ENCODE measurements around the gene ST3GAL3. TPM values are rescaled to one million over a fixed set of nuclear protein-coding genes. Genes with fewer than 3 reads are reported as not detected.

The ST3GAL3 gene
- polyA plus RNA-seq, 5 donors, result 31.2 to 37.8 (median 36.2) TPM

DNA sequence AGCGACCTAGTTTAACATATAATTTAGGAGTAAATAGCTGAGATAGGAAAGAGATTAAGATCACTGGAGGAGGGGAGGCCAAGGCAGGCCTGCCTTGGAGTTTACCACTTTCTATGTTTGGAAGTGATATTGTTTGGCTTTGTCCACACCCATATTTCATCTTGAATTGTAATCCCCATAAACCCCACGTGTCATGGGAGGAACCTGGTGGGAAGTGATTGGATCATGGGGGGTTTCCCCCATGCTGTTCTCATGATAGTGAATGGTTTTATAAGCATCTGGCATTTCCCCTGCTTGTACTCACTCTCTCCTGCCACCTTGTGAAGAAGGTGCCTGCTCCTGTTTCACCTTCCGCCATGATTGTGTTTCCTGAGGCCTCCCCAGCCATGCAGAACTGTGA is 168.0 kb downstream of the ST3GAL3 start:
- no peak for DNase-seq

- no peak for DNase-seq
These were observed 169.8 kb downstream of the ST3GAL3 start for GRCh38 chr1:43877101-43877500.

- DNase-seq, result no peak
These were observed 171.1 kb downstream of the ST3GAL3 start for GRCh38 chr1:43878440-43878839.

- no peak for DNase-seq
These were observed 171.5 kb downstream of the ST3GAL3 start for GRCh38 chr1:43878854-43879253.

- DNase-seq, result no peak
These were observed 172.1 kb downstream of the ST3GAL3 start for GRCh38 chr1:43879414-43879813.

- no peak for DNase-seq
These were observed 172.7 kb downstream of the ST3GAL3 start for GRCh38 chr1:43879996-43880395.

DNA sequence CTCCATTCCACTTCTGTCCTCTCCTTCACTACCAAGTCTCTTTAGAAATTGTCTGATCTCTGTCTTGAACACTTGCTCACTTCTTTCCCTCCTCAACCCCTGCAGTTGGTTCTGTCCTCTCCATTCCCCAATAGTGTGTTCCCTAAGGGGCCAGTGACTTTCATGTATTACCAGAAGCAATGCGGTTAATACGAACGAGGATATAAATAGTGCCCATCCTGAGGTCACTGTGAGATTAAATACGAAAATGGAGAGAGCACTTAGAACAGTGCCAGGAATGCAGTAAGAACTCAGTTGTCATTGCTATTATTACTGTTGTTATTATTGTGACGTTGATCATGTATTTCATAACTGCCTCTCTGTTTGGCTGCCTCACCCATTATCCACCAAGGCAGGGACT is 173.3 kb downstream of the ST3GAL3 start:
- no peak for DNase-seq

GRCh38 chr1:43881415-43881814 is 174.1 kb downstream of the ST3GAL3 start:
- DNase-seq, result no peak

GRCh38 chr1:43882763-43883162 is 175.4 kb downstream of the ST3GAL3 start:
- DNase-seq, result no peak

DNA sequence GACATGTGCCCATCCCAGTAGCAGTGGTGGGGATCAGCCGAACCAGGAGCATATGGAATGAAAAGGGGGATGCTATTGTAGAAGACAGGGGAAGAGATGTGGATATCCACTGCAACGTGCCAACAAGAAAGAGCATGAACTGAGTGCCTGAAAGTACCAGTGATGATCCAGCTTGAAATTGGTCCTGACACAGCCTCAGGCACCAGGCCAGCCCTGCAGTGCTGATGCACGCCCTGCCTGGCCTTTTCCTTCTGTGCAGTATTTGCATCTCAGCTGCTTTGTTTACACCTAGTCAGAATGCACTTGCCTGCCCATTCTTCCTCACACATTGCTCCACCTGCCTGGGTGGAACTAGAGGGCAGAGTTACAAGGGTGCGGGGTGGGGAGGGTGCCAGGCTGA is 176.0 kb downstream of the ST3GAL3 start:
- no peak for DNase-seq

- DNase-seq, result no peak
These were observed 178.0 kb downstream of the ST3GAL3 start for GRCh38 chr1:43885279-43885801.

GRCh38 chr1:43887748-43888147 is 180.4 kb downstream of the ST3GAL3 start:
- no peak for DNase-seq

DNA sequence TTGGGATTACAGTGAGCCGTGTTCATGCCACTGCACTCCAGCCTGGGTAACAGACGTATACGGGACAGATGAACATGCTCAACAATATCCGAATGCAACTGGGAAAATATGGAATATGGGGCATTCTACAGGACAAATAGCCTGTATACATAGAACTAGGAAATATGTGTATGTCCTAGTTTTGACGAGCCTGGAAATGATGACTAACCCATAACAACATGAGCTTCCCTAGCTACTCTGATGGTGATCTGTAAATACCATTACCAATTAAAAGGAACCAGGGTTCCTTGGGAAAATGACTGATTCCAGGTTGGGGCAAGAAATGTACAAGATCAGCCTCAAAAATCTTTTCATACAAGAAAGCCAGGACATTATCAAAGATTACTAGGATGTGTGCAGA is 183.5 kb downstream of the ST3GAL3 start:
- DNase-seq, result no peak

DNA sequence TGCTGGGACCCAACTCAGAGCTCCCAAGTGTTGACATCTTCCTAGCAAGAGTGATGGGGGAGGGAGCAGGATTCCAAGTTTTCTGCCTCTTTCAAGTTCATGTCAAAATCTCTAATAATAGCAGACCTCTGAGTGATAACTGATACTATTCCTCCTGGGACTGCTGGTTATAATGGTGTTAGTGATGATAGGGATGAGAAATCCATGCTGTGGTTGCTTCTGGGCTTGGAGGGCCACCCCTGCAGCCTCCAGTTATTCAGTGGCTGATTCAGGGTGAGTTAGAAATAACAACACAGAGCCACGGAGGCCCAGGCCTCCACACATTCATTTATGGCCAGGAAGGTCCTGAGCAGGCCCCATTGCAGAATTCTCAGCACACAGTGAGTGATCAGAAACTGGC is 185.7 kb downstream of the ST3GAL3 start:
- no peak for DNase-seq

GRCh38 chr1:43898981-43899380 is 191.6 kb downstream of the ST3GAL3 start:
- no peak for DNase-seq

GRCh38 chr1:43900386-43900785 is 193.1 kb downstream of the ST3GAL3 start:
- DNase-seq, result no peak

DNA sequence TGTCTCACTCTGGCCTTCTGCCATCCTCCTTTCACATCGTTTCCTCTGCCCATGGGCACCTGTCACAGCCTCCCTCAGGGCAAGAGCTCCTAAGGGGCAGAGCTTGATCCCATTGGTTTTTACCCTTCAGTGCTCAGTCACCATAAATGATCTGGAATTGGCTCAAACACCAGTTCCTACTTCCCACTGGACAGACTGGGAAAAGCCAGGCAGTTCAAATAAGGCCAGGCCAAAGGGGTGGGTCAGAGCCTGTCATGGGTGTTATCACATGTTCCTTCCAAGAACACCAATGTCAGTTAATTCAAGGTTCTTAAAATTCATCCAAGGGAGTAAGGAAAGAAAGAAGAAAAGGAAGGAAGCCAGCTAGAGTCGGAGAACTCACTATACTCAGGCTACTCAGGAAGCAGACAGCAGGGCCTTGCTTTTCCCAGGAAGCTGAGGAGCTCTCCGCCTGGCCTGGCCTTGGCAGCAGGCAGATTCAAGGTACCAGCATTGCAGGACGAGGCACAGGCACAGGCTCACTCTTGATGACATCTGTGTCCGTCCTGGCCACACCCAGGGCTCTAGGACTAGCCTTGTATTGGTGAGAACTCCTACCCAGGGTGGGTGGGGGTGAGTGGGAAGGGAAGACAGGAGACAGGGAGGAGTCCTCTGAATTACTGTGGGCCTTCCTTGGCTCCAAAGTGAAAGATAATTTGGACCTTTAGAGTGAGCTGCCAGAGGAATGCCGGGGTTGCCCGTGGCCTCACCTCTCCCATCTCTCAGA is 194.0 kb downstream of the ST3GAL3 start:
- no peak for DNase-seq

DNA sequence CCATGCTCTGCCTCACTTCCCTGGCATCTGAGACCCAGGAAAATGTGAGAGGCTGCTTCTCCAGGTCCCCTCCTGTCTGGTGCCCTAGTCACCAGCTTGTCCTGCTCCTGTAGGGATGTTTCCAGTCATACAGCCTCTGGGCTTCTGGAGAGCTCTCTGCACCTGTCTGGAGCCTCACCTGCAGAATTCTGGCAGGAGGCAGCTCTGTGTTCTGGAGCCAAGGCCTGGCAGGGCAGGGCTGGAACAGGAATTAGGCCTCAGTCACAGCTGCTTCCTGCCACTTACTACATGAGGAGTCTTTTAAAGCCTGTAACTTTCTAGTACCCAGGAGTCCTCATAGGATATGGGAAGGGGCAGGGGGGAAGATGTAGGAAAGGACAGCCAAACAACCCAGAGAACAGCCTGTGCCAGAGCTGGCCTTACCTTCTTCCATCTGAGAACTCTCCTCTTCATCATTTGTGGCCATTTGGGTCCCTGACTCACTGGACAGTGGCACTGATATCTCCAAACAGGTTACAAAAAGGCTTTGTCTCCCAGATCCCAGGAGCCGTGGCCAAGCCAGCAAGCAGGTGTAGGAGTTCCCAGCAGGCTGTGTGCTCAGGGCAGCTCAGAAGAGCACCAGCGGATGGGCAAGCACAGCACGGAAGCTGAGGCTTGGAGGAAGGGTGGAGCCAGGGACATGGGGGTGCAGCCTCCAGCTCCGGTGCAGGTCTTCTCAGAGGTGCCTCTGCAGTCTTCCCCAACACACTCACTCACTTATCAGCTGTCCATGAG is 194.9 kb downstream of the ST3GAL3 start:
- DNase-seq, result no peak

- DNase-seq, result no peak
These were observed 197.6 kb downstream of the ST3GAL3 start for GRCh38 chr1:43904660-43905551.

- no peak for DNase-seq
These were observed 200.9 kb downstream of the ST3GAL3 start for GRCh38 chr1:43908226-43908625.

GRCh38 chr1:43908858-43909257 is 201.5 kb downstream of the ST3GAL3 start:
- no peak for DNase-seq

DNA sequence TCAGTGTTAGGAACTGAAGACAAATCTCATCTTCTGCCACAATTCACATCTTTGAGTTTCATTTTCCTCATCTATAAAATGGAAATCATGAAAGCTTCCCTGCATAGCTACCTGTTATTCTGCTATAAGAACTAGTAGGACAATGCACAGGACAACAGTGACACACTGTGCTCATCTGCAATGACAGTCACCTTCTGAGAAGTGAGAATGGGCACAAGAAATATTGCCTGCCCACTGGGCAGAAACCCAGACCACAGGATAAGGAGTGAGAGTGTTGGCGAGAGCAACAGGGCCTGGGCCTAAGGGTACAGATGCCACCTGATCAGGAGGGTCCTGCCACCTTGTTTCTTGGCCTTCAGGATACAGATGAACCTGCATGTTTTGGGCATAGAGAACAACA is 203.0 kb downstream of the ST3GAL3 start:
- no peak for DNase-seq
